Gastrocnemius medialis (tissue), 4 donors: ENCODE results near the gene PGAP2.

ENCODE experiments used
- CTCF ChIP-seq, 5 experiments: fragments of 450-650 bp in 3 of 5; fragments of 200-600 bp in 2 of 5; sonication (generic) in 2 of 5; IDR thresholded peaks in 4 of 5; conservative IDR thresholded peaks in 1 of 5; 1 replicate in 4 of 5; 2 replicates in 1 of 5; pipeline ENCODE4 v1.5.1; 2016 to 2019; ENCODE audit warnings: antibody characterized with exemption in 5 of 5, mild to moderate bottlenecking in 3 of 5, moderate library complexity in 3 of 5
- POLR2A ChIP-seq, 2 donors: fragments of 450-650 bp; IDR thresholded peaks; one replicate each; pipeline ENCODE4 v1.6.1; 2017; ENCODE audit warnings: antibody characterized with exemption in 2 of 2, mild to moderate bottlenecking in 2 of 2, moderate library complexity in 2 of 2

- no peak for TF ChIP-seq CTCF (IDR thresholded peaks at IDR 0.05 in 4 of 5, conservative IDR thresholded peaks at IDR 0.05 in 1 of 5)
- TF ChIP-seq POLR2A (IDR thresholded peaks at IDR 0.05), result no peak
These were observed 23.2 kb downstream of the PGAP2 start for GRCh38 chr11:3831378-3832239.
